OCI-LY1 (cell line): ENCODE results near the gene KCNB1.

Source experiments
- H2AFZ ChIP-seq: fragments of 200-600 bp; sonication (generic), shearing (Covaris generic); 2 replicates; pipeline ENCODE4 v1.6.0; 2014; ENCODE audit warnings: antibody characterized with exemption, mild to moderate bottlenecking, low read length
- H3F3A ChIP-seq: fragments of 200-600 bp; sonication (generic), shearing (Covaris generic); 2 replicates; pipeline ENCODE4 v1.6.0; 2014; ENCODE audit warnings: mild to moderate bottlenecking, antibody characterized with exemption, low read length, moderate library complexity; ENCODE audit not compliant: insufficient read depth
- H3K27ac ChIP-seq: fragments of 200-600 bp; sonication (generic); 2 replicates; pipeline ENCODE4 v1.5.1; 2014; ENCODE audit warnings: low read length, mixed run types, mild to moderate bottlenecking, low read depth; ENCODE audit not compliant: poor library complexity, severe bottlenecking
- H3K27me3 ChIP-seq: fragments of 200-600 bp; sonication (generic); 2 replicates; pipeline ENCODE4 v1.6.0; 2014; ENCODE audit warnings: antibody characterized with exemption, mild to moderate bottlenecking, low read length, moderate library complexity; ENCODE audit not compliant: insufficient read depth
- H3K36me3 ChIP-seq: fragments of 200-600 bp; sonication (generic); 2 replicates; pipeline ENCODE4 v1.6.1; 2014; ENCODE audit warnings: mild to moderate bottlenecking, antibody characterized with exemption, low read length, moderate library complexity, mixed read lengths; ENCODE audit not compliant: insufficient read depth
- H3K4me1 ChIP-seq: fragments of 200-600 bp; sonication (generic); 2 replicates; pipeline ENCODE4 v1.5.1; 2014; ENCODE audit warnings: mild to moderate bottlenecking, low read length, moderate library complexity; ENCODE audit not compliant: insufficient read depth, severe bottlenecking
- H3K4me2 ChIP-seq: fragments of 200-600 bp; sonication (generic), shearing (Covaris generic); 2 replicates; pipeline ENCODE4 v1.6.1; 2014; ENCODE audit warnings: low read length
- H3K4me3 ChIP-seq: fragments of 200-600 bp; sonication (generic); 2 replicates; pipeline ENCODE4 v1.5.1; 2014; ENCODE audit warnings: low read length, low read depth, mild to moderate bottlenecking, mixed read lengths; ENCODE audit not compliant: poor library complexity, severe bottlenecking
- H3K79me2 ChIP-seq: fragments of 200-600 bp; shearing (Covaris generic); 2 replicates; pipeline ENCODE4 v1.6.1; 2016; ENCODE audit warnings: mixed run types, low read length, mixed read lengths; ENCODE audit not compliant: insufficient read depth
- H3K9ac ChIP-seq: fragments of 200-600 bp; sonication (generic), shearing (Covaris generic); 2 replicates; pipeline ENCODE4 v1.6.1; 2014; ENCODE audit warnings: mild to moderate bottlenecking, low read length, mixed read lengths
- H3K9me2 ChIP-seq: fragments of 200-600 bp; sonication (generic), shearing (Covaris generic); 2 replicates; pipeline ENCODE4 v1.6.1; 2014; ENCODE audit warnings: low read depth, mild to moderate bottlenecking, low read length, mixed read lengths
- H3K9me3 ChIP-seq: fragments of 200-600 bp; shearing (Covaris generic); 2 replicates; pipeline ENCODE4 v1.6.1; 2014; ENCODE audit warnings: low read length, mixed read lengths
- H4K20me1 ChIP-seq: fragments of 200-600 bp; sonication (generic), shearing (Covaris generic); 2 replicates; pipeline ENCODE4 v1.6.0; 2016; ENCODE audit warnings: mild to moderate bottlenecking, low read length; ENCODE audit not compliant: insufficient read depth
- EZH2 ChIP-seq: fragments of 200-600 bp; sonication (generic), shearing (Covaris generic); IDR thresholded peaks from 2 replicates; pipeline ENCODE4 v1.8.0; 2017; ENCODE audit warnings: borderline replicate concordance, mixed run types, mild to moderate bottlenecking, antibody characterized with exemption, low read length, moderate library complexity, mixed read lengths
- TF ChIP-seq, protein P1 (sequence below): fragments of 200-600 bp; sonication (generic), shearing (Covaris generic); IDR thresholded peaks from 2 replicates; pipeline ENCODE4 v1.5.1; 2017; ENCODE audit warnings: mild to moderate bottlenecking, antibody characterized with exemption, low read length, moderate library complexity, mixed read lengths

KCNB1 gene

DNA sequence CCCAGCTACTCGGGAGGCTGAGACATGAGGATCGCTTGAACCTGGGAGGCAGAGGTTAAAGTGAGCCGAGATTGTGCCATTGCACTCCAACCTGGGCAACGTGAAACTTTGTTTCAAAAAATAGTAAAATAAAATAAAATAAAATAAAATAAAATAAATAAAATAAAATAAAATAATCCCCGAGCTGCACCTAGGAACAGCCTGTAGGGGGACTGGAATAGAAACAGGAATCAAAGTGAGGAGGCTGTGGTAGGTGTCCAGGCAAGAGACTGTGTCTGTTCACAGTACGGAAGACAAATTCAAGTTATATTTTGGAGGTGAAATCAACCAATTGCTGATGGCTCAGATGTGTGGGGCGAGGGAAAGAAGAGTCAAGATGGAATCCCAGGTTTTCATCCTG lies 86.2 kb downstream of the KCNB1 start:
- TF ChIP-seq, protein P1, sequence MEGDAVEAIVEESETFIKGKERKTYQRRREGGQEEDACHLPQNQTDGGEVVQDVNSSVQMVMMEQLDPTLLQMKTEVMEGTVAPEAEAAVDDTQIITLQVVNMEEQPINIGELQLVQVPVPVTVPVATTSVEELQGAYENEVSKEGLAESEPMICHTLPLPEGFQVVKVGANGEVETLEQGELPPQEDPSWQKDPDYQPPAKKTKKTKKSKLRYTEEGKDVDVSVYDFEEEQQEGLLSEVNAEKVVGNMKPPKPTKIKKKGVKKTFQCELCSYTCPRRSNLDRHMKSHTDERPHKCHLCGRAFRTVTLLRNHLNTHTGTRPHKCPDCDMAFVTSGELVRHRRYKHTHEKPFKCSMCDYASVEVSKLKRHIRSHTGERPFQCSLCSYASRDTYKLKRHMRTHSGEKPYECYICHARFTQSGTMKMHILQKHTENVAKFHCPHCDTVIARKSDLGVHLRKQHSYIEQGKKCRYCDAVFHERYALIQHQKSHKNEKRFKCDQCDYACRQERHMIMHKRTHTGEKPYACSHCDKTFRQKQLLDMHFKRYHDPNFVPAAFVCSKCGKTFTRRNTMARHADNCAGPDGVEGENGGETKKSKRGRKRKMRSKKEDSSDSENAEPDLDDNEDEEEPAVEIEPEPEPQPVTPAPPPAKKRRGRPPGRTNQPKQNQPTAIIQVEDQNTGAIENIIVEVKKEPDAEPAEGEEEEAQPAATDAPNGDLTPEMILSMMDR, result no peak
- TF ChIP-seq EZH2, result no peak
- Histone ChIP-seq H3K9me3 (no peaks in the 10 kb centered on the region), H3F3A (no peaks in the 10 kb centered on the region), H3K4me2 (no peak overlapping the region), H3K4me3 (no peak overlapping the region), H2AFZ (no peak overlapping the region), H3K9ac (no peak overlapping the region), H3K4me1 (no peaks in the 10 kb centered on the region), H3K9me2 (no peaks in the 10 kb centered on the region), H3K27ac (no peak overlapping the region), H4K20me1 (no peaks in the 10 kb centered on the region), H3K27me3 (no peaks in the 10 kb centered on the region), H3K36me3 (no peaks in the 10 kb centered on the region), H3K79me2 (no peaks in the 10 kb centered on the region)

DNA sequence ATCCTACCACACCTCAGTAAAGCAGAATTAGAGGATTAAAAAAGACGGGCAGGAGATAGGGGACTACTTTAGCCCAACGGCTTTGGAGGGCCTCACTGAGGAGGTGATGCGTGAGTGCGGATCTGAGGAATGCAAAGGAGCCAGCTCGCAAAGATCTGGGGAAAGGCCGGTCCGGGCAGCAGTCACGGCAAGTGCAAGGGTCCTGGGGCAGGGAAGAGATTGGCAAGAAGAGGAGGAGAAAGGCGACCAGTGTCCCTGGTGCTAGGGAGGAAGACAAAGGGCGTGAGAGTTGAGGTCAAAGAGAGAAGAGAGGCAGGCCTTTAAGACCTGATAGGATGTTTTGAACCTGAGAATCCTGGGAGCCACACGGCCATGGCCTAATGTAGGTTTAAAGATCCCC lies 86.8 kb downstream of the KCNB1 start:
- Histone ChIP-seq H2AFZ (no peak overlapping the region), H3K79me2 (no peaks in the 10 kb centered on the region), H3K4me2 (no peak overlapping the region), H3K27me3 (no peaks in the 10 kb centered on the region), H3K36me3 (no peaks in the 10 kb centered on the region), H3K9ac (no peak overlapping the region), H3K9me3 (no peaks in the 10 kb centered on the region), H4K20me1 (no peaks in the 10 kb centered on the region), H3K4me1 (no peaks in the 10 kb centered on the region), H3K9me2 (no peaks in the 10 kb centered on the region), H3F3A (no peaks in the 10 kb centered on the region), H3K4me3 (no peak overlapping the region), H3K27ac (no peak overlapping the region)
- TF ChIP-seq, protein P1, result no peak
- TF ChIP-seq EZH2, result no peak

DNA sequence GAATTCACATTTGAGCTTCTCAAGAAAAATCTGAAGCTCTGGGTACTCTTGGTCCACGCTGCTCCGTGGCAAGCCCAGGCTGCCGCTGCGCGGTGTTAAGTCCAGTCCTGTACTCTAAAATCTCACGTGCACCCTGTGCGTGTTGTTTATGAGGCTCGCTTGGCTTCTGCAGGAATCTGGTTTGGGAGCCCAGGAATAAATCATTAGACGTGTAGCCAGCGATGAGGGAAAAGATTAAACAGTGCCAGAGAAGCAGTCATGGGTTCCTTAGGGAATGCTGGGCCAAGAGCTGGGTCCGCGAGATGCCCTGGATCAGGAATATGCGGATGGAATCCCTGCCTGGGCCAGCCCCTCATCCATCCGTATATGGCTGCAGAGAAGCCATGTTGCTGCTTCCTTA lies 87.3 kb downstream of the KCNB1 start:
- H2AFZ ChIP-seq, result no peak overlapping the region
- H3K4me2 ChIP-seq, result no peak overlapping the region
- TF ChIP-seq, protein P1, result no peak
- TF ChIP-seq EZH2, result no peak

More for the DNA sequence above, 87.3 kb downstream of the KCNB1 start:
- Histone ChIP-seq H3K4me1 (no peaks in the 10 kb centered on the region), H3K4me3 (no peak overlapping the region), H3K27ac (no peak overlapping the region), H3F3A (no peaks in the 10 kb centered on the region), H3K36me3 (no peaks in the 10 kb centered on the region), H3K9ac (no peak overlapping the region), H3K79me2 (no peaks in the 10 kb centered on the region), H3K9me2 (no peaks in the 10 kb centered on the region), H3K27me3 (no peaks in the 10 kb centered on the region), H4K20me1 (no peaks in the 10 kb centered on the region), H3K9me3 (no peaks in the 10 kb centered on the region)
